K562 (cell line): ENCODE data around the gene PHF1. TPM values are rescaled to one million over a fixed set of nuclear protein-coding genes. Genes with fewer than 3 reads are reported as not detected.

Experiments used
- ATAC-seq: fragments of 200-7000 bp; cut with Tn5 transposase; 3 replicates; pipeline ENCODE4 v1.9.1; 2020; ENCODE audit warnings: moderate library complexity
- BruUV-seq: library from RNA; stranded (reverse); fragments of 400-500 nt; replicated peaks from 2 replicates; lab custom pipeline; 2021; lab: Mats Ljungman, UMichigan
- CTCF ChIA-PET: fragments of 300-600 bp; formaldehyde crosslinking; extraction: SDS; loops from one replicate; lab custom pipeline; 2021; ENCODE audit warnings: low intra/inter-chr PET ratio; lab: Yijun Ruan, JAX
- POLR2A ChIA-PET: fragments of 300-600, 350-650 bp; sonication (Branson Sonifier 250); formaldehyde crosslinking; extraction: SDS; loops from one replicate; lab custom pipeline; 2021; ENCODE audit warnings: antibody characterized with exemption, inconsistent platforms; lab: Yijun Ruan, JAX
- DNase-seq, 4 experiments: peaks; one replicate each; pipeline versions ENCODE4 v3.0.0 to v3.0.0-alpha.2; 2011 to 2018; ENCODE audit warnings: low spot score in 3 of 4, mixed read lengths in 3 of 4; ENCODE audit errors: extremely low read depth in 1 of 4
- FAIRE-seq: peaks from 2 replicates; lab custom pipeline; 2011; peaks lifted over from hg19 to GRCh38; lab: Jason Lieb, UNC
- H2AFZ ChIP-seq: 2 replicates; pipeline ENCODE4 v1.6.0; 2011; ENCODE audit warnings: low read depth, low read length, control low read depth, inconsistent platforms
- H3K27ac ChIP-seq: fragments of 200-600 bp; 3 replicates; pipeline ENCODE4 v1.8.0; 2011; ENCODE audit warnings: low read depth, mild to moderate bottlenecking, control low read depth, inconsistent platforms, low read length, moderate library complexity, mixed read lengths; ENCODE audit errors: extremely low read depth
- H3K27me3 ChIP-seq, 2 experiments: fragments of 300-600 bp in 1 of 2; 2 replicates in 1 of 2; 3 replicates in 1 of 2; pipeline versions ENCODE4 v1.6.0 to v1.8.0; 2011; ENCODE audit warnings: inconsistent platforms in 2 of 2, low read length in 2 of 2, mild to moderate bottlenecking in 1 of 2, mixed read lengths in 1 of 2, moderate library complexity in 1 of 2; ENCODE audit not compliant: control insufficient read depth in 2 of 2, insufficient read depth in 2 of 2
- H3K36me3 ChIP-seq: fragments of 300-600 bp; 3 replicates; pipeline ENCODE4 v1.8.0; 2011; ENCODE audit warnings: mild to moderate bottlenecking, low read length, inconsistent platforms; ENCODE audit not compliant: control insufficient read depth, insufficient read depth
- H3K4me1 ChIP-seq, 2 experiments: fragments of 200-600 bp in 1 of 2; replicated peaks in 1 of 2; 2 replicates in 1 of 2; 3 replicates in 1 of 2; pipeline versions ENCODE4 v1.5.1 to v1.8.0; 2011; ENCODE audit warnings: inconsistent platforms in 2 of 2, low read length in 2 of 2, mild to moderate bottlenecking in 1 of 2, mixed read lengths in 1 of 2, moderate library complexity in 1 of 2; ENCODE audit not compliant: control insufficient read depth in 2 of 2, insufficient read depth in 2 of 2
- H3K4me2 ChIP-seq: 2 replicates; pipeline ENCODE4 v1.6.1; 2011; ENCODE audit warnings: low read length, control low read depth, inconsistent platforms, mixed read lengths; ENCODE audit not compliant: insufficient read depth
- H3K4me3 ChIP-seq: fragments of 200-600 bp; sonication (generic), shearing (Covaris generic); 2 replicates; pipeline ENCODE4 v1.5.1; 2016; ENCODE audit warnings: control low read depth, inconsistent platforms
- H3K79me2 ChIP-seq: fragments of 200-600 bp; 3 replicates; pipeline ENCODE4 v1.8.0; 2011; ENCODE audit warnings: low read length, inconsistent platforms; ENCODE audit not compliant: control insufficient read depth, insufficient read depth
- H3K9ac ChIP-seq, 2 experiments: 2 replicates each; pipeline versions ENCODE4 v1.6.0 to v1.6.1; 2011; ENCODE audit warnings: low read depth in 2 of 2, low read length in 2 of 2, control low read depth in 1 of 2, inconsistent platforms in 1 of 2, mild to moderate bottlenecking in 1 of 2, mixed read lengths in 1 of 2; ENCODE audit not compliant: insufficient read depth in 1 of 2
- H3K9me1 ChIP-seq: one replicate; pipeline ENCODE4 v1.6.0; 2011; ENCODE audit warnings: inconsistent platforms, mild to moderate bottlenecking, low read length, moderate library complexity; ENCODE audit not compliant: control insufficient read depth, insufficient read depth
- H3K9me3 ChIP-seq: replicated peaks from 2 replicates; pipeline ENCODE4 v1.5.1; 2011; ENCODE audit warnings: low read depth, low read length, inconsistent platforms; ENCODE audit not compliant: control insufficient read depth, insufficient read depth
- H4K20me1 ChIP-seq: replicated peaks from 2 replicates; pipeline ENCODE4 v1.6.1; 2011; ENCODE audit warnings: low read length, inconsistent platforms, mixed read lengths; ENCODE audit not compliant: control insufficient read depth, insufficient read depth
- CCNT2 ChIP-seq: IDR thresholded peaks from 2 replicates; pipeline ENCODE4 v1.6.1; 2011; ENCODE audit warnings: borderline replicate concordance, low read depth, mild to moderate bottlenecking, moderate library complexity, mixed read lengths, low read length; ENCODE audit not compliant: insufficient read length; ENCODE audit errors: extremely low read depth
- EP300 ChIP-seq: IDR thresholded peaks from 2 replicates; pipeline ENCODE4 v1.6.1; 2012; ENCODE audit warnings: low read length, improper control_type of control experiment
- FOSL1 ChIP-seq: fragments of 200-800 bp; sonication (Bioruptor generic); conservative IDR thresholded peaks from 2 replicates; pipeline ENCODE4 v1.6.1; 2016; ENCODE audit warnings: missing genetic modification characterization, missing compliant biosample characterization
- HOXB6 ChIP-seq: fragments of 250-450 bp; sonication (Bioruptor Pico); IDR thresholded peaks from 2 replicates; pipeline ENCODE4 v1.5.1; 2022; ENCODE audit warnings: mild to moderate bottlenecking, borderline replicate concordance
- KDM4B ChIP-seq, 2 experiments: fragments of 450-650 bp in 1 of 2; sonication (generic) in 1 of 2; IDR thresholded peaks; 2 replicates each; pipeline ENCODE4 v1.6.1; 2016 to 2017; ENCODE audit warnings: borderline replicate concordance in 2 of 2, antibody characterized with exemption in 1 of 2, low read depth in 1 of 2, mild to moderate bottlenecking in 1 of 2
- LEF1 ChIP-seq: fragments of 450-650 bp; IDR thresholded peaks from 2 replicates; pipeline ENCODE4 v1.6.1; 2016; ENCODE audit warnings: mild to moderate bottlenecking
- NCOA6 ChIP-seq: fragments of 450-650 bp; IDR thresholded peaks from 2 replicates; pipeline ENCODE4 v1.6.1; 2017; ENCODE audit warnings: mild to moderate bottlenecking
- PCBP1 ChIP-seq: fragments of 200-400 bp; formaldehyde crosslinking; IDR thresholded peaks from 2 replicates; pipeline ENCODE4 v1.6.1; 2018; ENCODE audit warnings: mild to moderate bottlenecking, low read depth, low read length; ENCODE audit not compliant: poor library complexity, severe bottlenecking
- RBM34 ChIP-seq: fragments of 200-400 bp; formaldehyde crosslinking; IDR thresholded peaks from 2 replicates; pipeline ENCODE4 v1.6.1; 2018; ENCODE audit warnings: low read length, borderline replicate concordance; ENCODE audit not compliant: insufficient read depth
- RFX1 ChIP-seq: fragments of 450-650 bp; IDR thresholded peaks from 2 replicates; pipeline ENCODE4 v1.6.1; 2016; ENCODE audit warnings: mild to moderate bottlenecking, moderate library complexity
- SETDB1 ChIP-seq: IDR thresholded peaks from one replicate; pipeline ENCODE4 v1.6.1; 2012; ENCODE audit warnings: low read length, control low read depth, inconsistent platforms
- U2AF2 ChIP-seq: fragments of 200-400 bp; formaldehyde crosslinking; optimal IDR thresholded peaks from 2 replicates; pipeline ENCODE3; 2017; ENCODE audit warnings: low read depth, mild to moderate bottlenecking, low read length
- WHSC1 ChIP-seq: IDR thresholded peaks from one replicate; pipeline ENCODE4 v1.6.1; 2012; ENCODE audit warnings: low read length, control low read depth, inconsistent platforms
- ZBTB7A ChIP-seq: IDR thresholded peaks from 2 replicates; pipeline ENCODE4 v1.6.1; 2011; ENCODE audit warnings: low read depth, mild to moderate bottlenecking, low read length, moderate library complexity, borderline replicate concordance; ENCODE audit not compliant: control insufficient read depth
- ZNF140 ChIP-seq: fragments of 250-450 bp; sonication (Bioruptor Pico); IDR thresholded peaks from 2 replicates; pipeline ENCODE4 v1.8.0; 2021; ENCODE audit warnings: moderate library complexity, mild to moderate bottlenecking, inconsistent platforms
- ZNF830 ChIP-seq: fragments of 250-450 bp; sonication (Bioruptor Pico); IDR thresholded peaks from 2 replicates; pipeline ENCODE4 v1.5.0; 2021; ENCODE audit warnings: mild to moderate bottlenecking
- WGBS: fragments of 100-300 bp; shearing (Covaris generic); methylation state at CpG from one replicate; pipeline ENCODE4 v1.1.6; 2016; ENCODE audit warnings: low coverage, mixed read lengths; ENCODE audit not compliant: insufficient coverage; ENCODE audit errors: missing lambda C conversion rate; 5-methylcytosine and 5-hydroxymethylcytosine counted together
- in situ Hi-C: fragments of 300-500 bp; cut with MboI; formaldehyde crosslinking; loops from 4 replicates; pipeline ENCODE4 v1.15.0; 2018; ENCODE audit warnings: inconsistent platforms, mixed read lengths
- intact Hi-C: fragments of 100-400 bp; cut with micrococcal nuclease; formaldehyde crosslinking; loops from 2 replicates; pipeline ENCODE4 v1.14.2; 2022
- polyA plus RNA-seq, 8 experiments: library from polyadenylated mRNA; depleted of rRNA in 4 of 8; stranded (reverse) in 5 of 8; unstranded in 3 of 8; fragments of >200 nt; fragmentation: Nextera tagmentation in 2 of 8; fragmentation: Illumina TruSeq in 1 of 8; extraction: Ambion mirVana in 2 of 8; extraction: Trizol in 1 of 8; gene quantifications; 2 replicates each; pipeline versions ENCODE4 v1.2.1 to v1.2.3, GENCODE V29; 2011 to 2014; ENCODE audit warnings: inconsistent platforms in 1 of 8, missing spikeins in 1 of 8
- total RNA-seq, 7 experiments: library from RNA; depleted of rRNA in 6 of 7; stranded (reverse); fragments of >200 nt in 6 of 7; fragmentation: Illumina TruSeq in 2 of 7; extraction: Trizol in 2 of 7; gene quantifications; 2 replicates each; pipeline versions ENCODE4 v1.2.1 to v1.2.3, GENCODE V29; 2011 to 2021; ENCODE audit warnings: low replicate concordance in 1 of 7
- TF ChIP-seq, protein P1 (sequence below): fragments of 250-450 bp; sonication (Bioruptor Pico); IDR thresholded peaks from 2 replicates; pipeline ENCODE4 v1.5.0; 2022; ENCODE audit warnings: mild to moderate bottlenecking

Gene PHF1
- total and polyA plus RNA-seq, 9 of the 15 experiments (the other 6 are each of a cell fraction or from before 2014, with no cell fraction given), result 3.7 to 64.2 (median 33.7) TPM

DNA sequence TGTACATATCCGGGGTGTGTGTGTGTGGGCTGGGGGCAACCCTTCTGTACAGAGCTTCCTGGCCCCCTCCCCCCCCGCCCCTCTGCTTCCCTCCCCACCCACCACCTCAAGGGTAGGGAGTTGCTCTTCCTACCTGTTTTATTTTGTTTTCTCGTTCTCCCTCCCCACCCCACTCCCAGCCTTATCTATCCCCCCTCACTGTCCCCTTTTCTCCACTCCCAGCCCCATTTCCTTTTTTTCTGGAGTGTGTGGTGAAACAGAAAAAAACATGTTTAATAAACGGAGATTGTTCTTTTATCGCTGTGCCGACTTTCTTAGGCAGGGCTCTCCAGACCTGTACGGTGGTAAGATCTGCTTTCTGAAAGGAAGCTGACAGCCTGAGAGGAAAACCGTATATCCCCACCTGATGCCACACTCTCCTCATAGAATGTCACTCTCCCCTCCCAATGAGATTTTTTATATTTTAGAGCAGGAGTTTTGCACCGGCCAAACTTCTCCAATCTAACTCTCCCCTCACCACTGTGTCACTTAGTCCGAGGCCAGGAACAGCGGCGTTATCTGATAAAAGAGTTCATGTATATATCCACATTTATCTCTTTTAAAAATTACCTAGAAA is 42.7 kb downstream of the PHF1 start:
- Histone ChIP-seq H3K4me3 (peak overlapping the region; percentile 64), H3K36me3 (peaks cover 47% of the 10 kb centered on the region), H3K4me2 (peak overlapping the region; percentile 94), H3K79me2 (peaks cover 35% of the 10 kb centered on the region), H3K9me3 (no peaks in the 10 kb centered on the region), H3K4me1 (peaks cover 7 to 20% of the 10 kb centered on the region in 2 experiments), H3K9me1 (no peaks in the 10 kb centered on the region), H3K27me3 (no peaks in the 10 kb centered on the region), H3K9ac (peak overlapping the region; percentile 78 to 95; a peak in 3 of 4 replicates), H2AFZ (peak overlapping the region; percentile 73), H3K27ac (peak overlapping the region; percentile 59), H4K20me1 (no peaks in the 10 kb centered on the region)
- WGBS, result 1% methylated on average over 10 of the region's 12 CpGs
- intact Hi-C loops (no loop called here), in situ Hi-C loops (no loop called here)
- FAIRE-seq (peak; percentile 65), ATAC-seq (peak; percentile 5; the same call in 2 of the 3 replicates), DNase-seq (peak in 3 of 4 experiments; percentile 37 to 53 (median 38))
- POLR2A ChIA-PET, result interaction anchor here (0.6 to 1.9 kb wide), 3 partner anchors 9 to 481 kb away, joined by 3 to 9 read pairs (median 3); no protein-coding TSS in a partner anchor
- BruUV-seq, result no TSS peak
- CTCF ChIA-PET, result no interaction called here
- TF ChIP-seq ZBTB7A, result peak; percentile 33; the same call in 1 of the 2 replicates
- TF ChIP-seq SETDB1, result no peak
- TF ChIP-seq RBM34, result no peak
- TF ChIP-seq, protein P1, sequence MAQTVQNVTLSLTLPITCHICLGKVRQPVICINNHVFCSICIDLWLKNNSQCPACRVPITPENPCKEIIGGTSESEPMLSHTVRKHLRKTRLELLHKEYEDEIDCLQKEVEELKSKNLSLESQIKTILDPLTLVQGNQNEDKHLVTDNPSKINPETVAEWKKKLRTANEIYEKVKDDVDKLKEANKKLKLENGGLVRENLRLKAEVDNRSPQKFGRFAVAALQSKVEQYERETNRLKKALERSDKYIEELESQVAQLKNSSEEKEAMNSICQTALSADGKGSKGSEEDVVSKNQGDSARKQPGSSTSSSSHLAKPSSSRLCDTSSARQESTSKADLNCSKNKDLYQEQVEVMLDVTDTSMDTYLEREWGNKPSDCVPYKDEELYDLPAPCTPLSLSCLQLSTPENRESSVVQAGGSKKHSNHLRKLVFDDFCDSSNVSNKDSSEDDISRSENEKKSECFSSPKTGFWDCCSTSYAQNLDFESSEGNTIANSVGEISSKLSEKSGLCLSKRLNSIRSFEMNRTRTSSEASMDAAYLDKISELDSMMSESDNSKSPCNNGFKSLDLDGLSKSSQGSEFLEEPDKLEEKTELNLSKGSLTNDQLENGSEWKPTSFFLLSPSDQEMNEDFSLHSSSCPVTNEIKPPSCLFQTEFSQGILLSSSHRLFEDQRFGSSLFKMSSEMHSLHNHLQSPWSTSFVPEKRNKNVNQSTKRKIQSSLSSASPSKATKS (CRISPR knock-in tag), result no peak
- TF ChIP-seq ZNF830 (CRISPR knock-in tag), result no peak
- no peak for TF ChIP-seq EP300
- TF ChIP-seq WHSC1, result no peak
- TF ChIP-seq RFX1, result no peak
- no peak for TF ChIP-seq CCNT2
- no peak for TF ChIP-seq KDM4B (IDR thresholded peaks at IDR 0.05; ENCODE audit: borderline replicate concordance in 2 of 2, low read depth in 1 of 2)
- no peak for TF ChIP-seq U2AF2
- 0 out of 2 replicates have a peak, but pooled peaks have one; percentile 43 for TF ChIP-seq NCOA6
- TF ChIP-seq FOSL1 (tag), result 0 out of 2 replicates have a peak, but pooled peaks have one; percentile 21
- TF ChIP-seq LEF1, result 0 out of 2 replicates have a peak, but pooled peaks have one; percentile 13
- no peak for TF ChIP-seq PCBP1
- no peak for TF ChIP-seq HOXB6 (CRISPR knock-in tag)
- TF ChIP-seq ZNF140 (CRISPR knock-in tag), result no peak
